Brain microvascular endothelial cell (primary cell): ENCODE results near the gene EFCAB11.
"Not testable (repeated sequence)": the region's sequence is repeated elsewhere in the genome, so short reads cannot be mapped to it uniquely, and the experiment has no call there.

Source experiments
- DNase-seq: peaks from one replicate; pipeline ENCODE4 v3.0.0-alpha.2; 2020
- H3K27ac ChIP-seq: fragments of 250-450 bp; sonication (Bioruptor Pico); 2 replicates; pipeline ENCODE4 v1.5.1; 2020; ENCODE audit warnings: mild to moderate bottlenecking, moderate library complexity
- H3K27me3 ChIP-seq: fragments of 250-450 bp; sonication (Bioruptor Pico); replicated peaks from 2 replicates; pipeline ENCODE4 v1.5.1; 2020; ENCODE audit warnings: mild to moderate bottlenecking
- H3K36me3 ChIP-seq: fragments of 250-450 bp; sonication (Bioruptor Pico); replicated peaks from 2 replicates; pipeline ENCODE4 v1.5.1; 2020; ENCODE audit warnings: mild to moderate bottlenecking
- H3K4me3 ChIP-seq: 2 replicates; pipeline ENCODE4 v1.5.1; 2011; ENCODE audit warnings: low read depth, mild to moderate bottlenecking, control low read depth, low read length, moderate library complexity
- CTCF ChIP-seq: IDR thresholded peaks from 2 replicates; pipeline ENCODE4 v1.5.1; 2011; ENCODE audit warnings: low read depth, mild to moderate bottlenecking, moderate library complexity, low read length, control low read depth, inconsistent platforms; ENCODE audit errors: missing control alignments
- in situ Hi-C: cut with HindIII; loops from 2 replicates; pipeline ENCODE4 v1.10.0; 2017; ENCODE audit warnings: low sequenced_read_pairs, low pct_ligation_motif_present

EFCAB11 gene

DNA sequence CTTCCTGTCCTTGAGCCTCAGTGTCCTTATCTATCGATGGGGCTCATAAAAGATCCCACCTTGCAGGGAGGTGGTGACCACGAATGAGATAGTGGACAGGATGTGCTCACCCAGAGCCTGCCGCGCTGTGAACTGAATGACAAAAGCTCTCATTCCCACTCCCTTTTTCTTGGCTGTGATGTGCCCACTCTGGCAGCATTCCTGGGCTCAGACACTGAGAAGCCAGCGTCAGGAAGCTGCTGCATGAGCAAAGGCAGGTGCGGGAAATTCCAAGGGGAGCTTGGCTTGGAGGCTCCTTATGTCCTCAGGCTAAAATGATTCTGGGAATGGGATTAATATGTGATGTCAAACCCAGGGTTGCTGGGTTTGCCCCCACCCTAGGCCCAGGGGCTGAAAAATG, 61.6 kb downstream of the EFCAB11 start:
- Histone ChIP-seq H3K4me3 (no peak overlapping the region), H3K36me3 (no peaks in the 10 kb centered on the region), H3K27ac (no peak overlapping the region), H3K27me3 (no peaks in the 10 kb centered on the region)
- DNase-seq, result no peak
- in situ Hi-C loops, result no loop called here
- TF ChIP-seq CTCF, result no peak

DNA sequence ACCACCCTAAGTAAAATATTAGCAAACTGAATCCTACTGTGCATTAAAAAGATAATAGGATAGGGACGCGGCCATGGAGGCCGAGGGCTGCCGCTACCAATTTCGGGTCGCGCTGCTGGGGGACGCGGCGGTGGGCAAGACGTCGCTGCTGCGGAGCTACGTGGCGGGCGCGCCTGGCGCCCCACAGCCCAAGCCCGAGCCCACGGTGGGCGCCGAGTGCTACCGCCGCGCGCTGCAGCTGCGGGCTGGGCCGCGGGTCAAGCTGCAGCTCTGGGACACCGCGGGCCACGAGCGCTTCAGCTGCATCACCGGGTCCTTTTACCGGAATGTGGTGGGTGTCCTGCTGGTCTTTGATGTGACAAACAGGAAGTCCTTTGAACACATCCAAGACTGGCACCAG, 62.8 kb downstream of the EFCAB11 start:
- H3K36me3 ChIP-seq, H3K27me3 ChIP-seq, in situ Hi-C loops, DNase-seq, H3K27ac ChIP-seq, H3K4me3 ChIP-seq: not testable (repeated sequence)

DNA sequence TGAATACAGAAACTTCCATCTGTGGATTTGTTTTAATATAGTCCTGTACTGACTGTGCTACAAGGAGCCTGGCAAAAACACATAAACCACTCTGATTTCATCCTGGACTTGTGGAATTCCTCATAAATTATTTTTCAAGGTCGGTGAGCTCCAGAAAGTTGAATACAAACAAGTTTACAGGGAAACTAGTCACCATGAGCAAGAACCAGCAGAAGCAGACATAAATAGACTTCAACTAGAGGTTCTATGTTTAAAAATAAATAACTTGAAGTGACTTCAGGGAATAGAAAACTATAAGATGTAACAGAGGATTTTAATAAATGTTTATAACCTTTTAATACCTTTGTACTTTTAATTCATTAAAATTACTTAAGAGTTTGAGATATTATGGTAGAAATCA, 63.5 kb downstream of the EFCAB11 start:
- Histone ChIP-seq H3K27me3 (no peaks in the 10 kb centered on the region), H3K27ac (no peak overlapping the region), H3K36me3 (no peaks in the 10 kb centered on the region), H3K4me3 (no peak overlapping the region)
- in situ Hi-C loops, result no loop called here
- no peak for DNase-seq
- no peak for TF ChIP-seq CTCF

DNA sequence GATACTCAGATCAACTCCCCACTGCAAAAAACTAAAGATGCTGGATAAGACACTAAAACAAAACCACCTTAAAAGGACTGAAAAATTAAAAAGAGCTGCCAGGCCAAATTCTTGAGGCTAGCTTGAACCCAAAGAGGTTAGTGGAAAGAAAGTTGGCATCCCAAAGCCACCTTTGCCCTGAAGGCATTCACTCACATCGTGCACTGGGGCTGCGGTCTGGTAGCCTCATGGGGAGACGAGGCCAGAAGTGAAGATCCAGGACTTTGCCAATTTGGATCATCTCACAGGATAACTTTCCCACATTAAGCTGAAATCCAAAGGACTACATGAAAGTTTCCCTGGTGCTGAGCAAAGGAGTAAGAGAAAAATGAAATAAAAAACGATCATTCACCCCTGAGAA, 63.9 kb downstream of the EFCAB11 start:
- no peak for DNase-seq
- no peak overlapping the region for H3K4me3 ChIP-seq
- no peak for TF ChIP-seq CTCF
- H3K27me3 ChIP-seq, result no peaks in the 10 kb centered on the region
- in situ Hi-C loops, result no loop called here
- no peak overlapping the region for H3K27ac ChIP-seq
- no peaks in the 10 kb centered on the region for H3K36me3 ChIP-seq

GRCh38 chr14:89889626-89890025, 64.9 kb downstream of the EFCAB11 start:
- Histone ChIP-seq H3K27ac (no peak overlapping the region), H3K4me3 (no peak overlapping the region), H3K36me3 (no peaks in the 10 kb centered on the region), H3K27me3 (no peaks in the 10 kb centered on the region)
- TF ChIP-seq CTCF, result no peak
- in situ Hi-C loops, result no loop called here
- DNase-seq, result no peak

DNA sequence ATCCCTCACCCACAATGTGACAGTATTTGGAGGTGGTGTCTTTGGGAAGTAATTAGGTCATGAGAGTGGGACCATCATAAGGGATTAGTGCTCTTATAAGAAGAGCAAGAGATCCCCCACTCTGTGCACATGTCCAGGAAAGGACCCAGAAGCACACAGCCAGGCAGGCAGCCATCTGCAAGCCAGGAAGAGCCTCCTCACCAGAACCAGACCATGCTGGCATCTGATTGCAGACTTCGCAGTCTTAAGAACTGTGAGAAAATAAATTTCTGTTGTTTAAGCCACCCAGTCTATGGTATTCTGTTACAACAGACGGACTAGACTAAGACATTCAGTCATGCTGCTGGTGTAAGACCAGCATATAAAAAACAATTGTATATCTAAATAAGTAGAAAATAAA, 69.8 kb downstream of the EFCAB11 start:
- no peak overlapping the region for H3K4me3 ChIP-seq
- in situ Hi-C loops, result no loop called here
- no peak for TF ChIP-seq CTCF
- DNase-seq, result no peak
- H3K27ac ChIP-seq, result no peak overlapping the region
- no peaks in the 10 kb centered on the region for H3K27me3 ChIP-seq
- no peaks in the 10 kb centered on the region for H3K36me3 ChIP-seq
